HCT116 (cell line): ENCODE results near the gene TMEM178B. TPM values are rescaled to one million over a fixed set of nuclear protein-coding genes. Genes with fewer than 3 reads are reported as not detected.

ENCODE experiments used
- ATAC-seq: fragments of 200-7000 bp; cut with Tn5 transposase; 2 replicates; pipeline ENCODE4 v1.9.1; 2020; ENCODE audit warnings: mild to moderate bottlenecking, moderate library complexity
- BruUV-seq: library from RNA; stranded (reverse); fragments of 400-500 nt; replicated peaks from 2 replicates; lab custom pipeline; 2021; lab: Mats Ljungman, UMichigan
- CTCF ChIA-PET: fragments of 300-600 bp; sonication (Branson Sonifier 250); formaldehyde crosslinking; loops from one replicate; lab custom pipeline; 2021; ENCODE audit warnings: antibody characterized with exemption; lab: Charles Lee
- POLR2A ChIA-PET: fragments of 300-600, 350-600 bp; sonication (Branson Sonifier 250); formaldehyde crosslinking; loops from one replicate; lab custom pipeline; 2021; ENCODE audit warnings: antibody characterized with exemption; lab: Charles Lee
- RAD21 ChIA-PET, 2 experiments: fragments of 300-600 bp; sonication (Branson Sonifier 250); formaldehyde crosslinking; loops; one replicate each; lab custom pipeline; 2023; ENCODE audit warnings: low total read pairs in 2 of 2; ENCODE audit not compliant: uncharacterized antibody in 2 of 2, unreplicated experiment in 2 of 2, low non-redundant PET in 1 of 2; lab: Charles Lee
- DNase-seq: peaks from one replicate; pipeline ENCODE4 v3.0.0-alpha.2; 2010; ENCODE audit warnings: low read depth, low spot score
- H2AFZ ChIP-seq: fragments of 200-600 bp; shearing (Covaris generic), sonication (generic); 2 replicates; pipeline ENCODE4 v1.6.1; 2017; ENCODE audit warnings: low read depth, mixed run types, mixed read lengths, antibody characterized with exemption, low read length; ENCODE audit not compliant: poor library complexity, severe bottlenecking
- H3K27ac ChIP-seq: 2 replicates; pipeline ENCODE4 v1.5.1; 2012; ENCODE audit warnings: low read depth, low read length
- H3K27me3 ChIP-seq: fragments of 200-600 bp; sonication (generic); 2 replicates; pipeline ENCODE4 v1.6.1; 2016; ENCODE audit warnings: mixed run types, low read length, mixed read lengths; ENCODE audit not compliant: insufficient read depth
- H3K36me3 ChIP-seq, 2 experiments: fragments of 200-500 bp in 1 of 2; fragments of 200-600 bp in 1 of 2; sonication (Bioruptor generic) in 1 of 2; sonication (generic) in 1 of 2; 2 replicates each; pipeline versions ENCODE4 v1.5.1 to v1.6.1; 2014 to 2016; ENCODE audit warnings: low read length in 2 of 2, inconsistent platforms in 1 of 2, mixed read lengths in 1 of 2, mixed run types in 1 of 2; ENCODE audit not compliant: insufficient read depth in 2 of 2, control insufficient read depth in 1 of 2
- H3K4me1 ChIP-seq, 2 experiments: fragments of 200-600 bp in 1 of 2; sonication (generic) in 1 of 2; 2 replicates each; pipeline versions ENCODE4 v1.5.1 to v1.6.1; 2012 to 2017; ENCODE audit warnings: low read length in 2 of 2, inconsistent platforms in 1 of 2, mild to moderate bottlenecking in 1 of 2, mixed read lengths in 1 of 2, mixed run types in 1 of 2, moderate library complexity in 1 of 2; ENCODE audit not compliant: insufficient read depth in 2 of 2, control insufficient read depth in 1 of 2
- H3K4me2 ChIP-seq: fragments of 200-600 bp; sonication (generic); 2 replicates; pipeline ENCODE4 v1.6.1; 2017; ENCODE audit warnings: mixed run types, low read length, mixed read lengths
- H3K4me3 ChIP-seq, 2 experiments: fragments of 200-600 bp in 1 of 2; sonication (generic) in 1 of 2; replicated peaks in 1 of 2; 2 replicates each; pipeline ENCODE4 v1.5.1; 2011 to 2016; ENCODE audit warnings: low read length in 2 of 2, control low read depth in 1 of 2, low read depth in 1 of 2, mild to moderate bottlenecking in 1 of 2, mixed read lengths in 1 of 2, mixed run types in 1 of 2
- H3K79me2 ChIP-seq: fragments of 200-600 bp; sonication (generic); 2 replicates; pipeline ENCODE4 v1.6.1; 2017; ENCODE audit warnings: mild to moderate bottlenecking, mixed run types, low read length, moderate library complexity, mixed read lengths; ENCODE audit not compliant: insufficient read depth
- H3K9ac ChIP-seq: fragments of 200-600 bp; sonication (generic); 2 replicates; pipeline ENCODE4 v1.6.1; 2016; ENCODE audit warnings: low read length, mixed read lengths
- H3K9me2 ChIP-seq: fragments of 200-600 bp; sonication (generic), shearing (Covaris generic); 2 replicates; pipeline ENCODE4 v1.6.1; 2017; ENCODE audit warnings: mixed run types, mild to moderate bottlenecking, moderate library complexity; ENCODE audit not compliant: insufficient read depth
- H3K9me3 ChIP-seq, 2 experiments: fragments of 200-500 bp in 1 of 2; fragments of 200-600 bp in 1 of 2; sonication (Bioruptor generic) in 1 of 2; sonication (generic) in 1 of 2; 2 replicates each; pipeline ENCODE4 v1.6.1; 2014 to 2017; ENCODE audit warnings: low read length in 2 of 2, mixed read lengths in 2 of 2, inconsistent platforms in 1 of 2, low read depth in 1 of 2, mild to moderate bottlenecking in 1 of 2, mixed run types in 1 of 2, moderate library complexity in 1 of 2; ENCODE audit not compliant: control insufficient read depth in 1 of 2, insufficient read depth in 1 of 2
- H4K20me1 ChIP-seq: fragments of 200-600 bp; sonication (generic), shearing (Covaris generic); 2 replicates; pipeline ENCODE4 v1.6.1; 2017; ENCODE audit warnings: mixed run types, mild to moderate bottlenecking, moderate library complexity; ENCODE audit not compliant: insufficient read depth
- ATF3 ChIP-seq: IDR thresholded peaks from 2 replicates; pipeline ENCODE4 v1.6.1; 2012
- EZH2 ChIP-seq: fragments of 200-600 bp; sonication (generic); IDR thresholded peaks from 2 replicates; pipeline ENCODE4 v1.6.1; 2017; ENCODE audit warnings: antibody characterized with exemption, mixed run types
- EZH2phosphoT487 ChIP-seq: fragments of 200-600 bp; IDR thresholded peaks from 2 replicates; pipeline ENCODE4 v1.6.1; 2018; ENCODE audit warnings: antibody characterized with exemption, borderline replicate concordance
- MAX ChIP-seq: IDR thresholded peaks from 2 replicates; pipeline ENCODE4 v1.6.1; 2012
- RAD21 ChIP-seq: IDR thresholded peaks from 2 replicates; pipeline ENCODE4 v1.6.1; 2012; ENCODE audit warnings: low read depth, mild to moderate bottlenecking
- SIN3A ChIP-seq: IDR thresholded peaks from 2 replicates; pipeline ENCODE4 v1.6.1; 2012; ENCODE audit warnings: low read depth
- SP1 ChIP-seq: IDR thresholded peaks from 2 replicates; pipeline ENCODE4 v1.6.1; 2012; ENCODE audit warnings: low read depth
- SRF ChIP-seq: IDR thresholded peaks from 2 replicates; pipeline ENCODE4 v1.6.1; 2012; ENCODE audit warnings: low read depth
- TCF7L2 ChIP-seq: IDR thresholded peaks from 2 replicates; pipeline ENCODE4 v1.7.0; 2011; ENCODE audit warnings: borderline replicate concordance, inconsistent platforms; ENCODE audit not compliant: insufficient read depth, insufficient read length; ENCODE audit errors: extremely low read depth
- YY1 ChIP-seq: IDR thresholded peaks from 2 replicates; pipeline ENCODE4 v1.6.1; 2011; ENCODE audit warnings: low read length, low read depth, moderate library complexity, mild to moderate bottlenecking; ENCODE audit not compliant: insufficient replicate concordance; ENCODE audit errors: extremely low read depth
- intact Hi-C: fragments of 100-400 bp; cut with micrococcal nuclease; formaldehyde crosslinking; loops from 2 replicates; pipeline ENCODE4 v1.10.0; 2022
- total RNA-seq: library from RNA; stranded (reverse); gene quantifications from one replicate; pipeline ENCODE4 v1.2.1, GENCODE V29; 2021; ENCODE audit not compliant: unreplicated experiment
- TF ChIP-seq, protein P1 (sequence below), 3 experiments: fragments of 200-600 bp in 1 of 3; sonication (generic) in 1 of 3; IDR thresholded peaks in 2 of 3; conservative IDR thresholded peaks in 1 of 3; 2 replicates each; pipeline ENCODE4 v1.5.1; 2012 to 2017; ENCODE audit warnings: low read depth in 2 of 3, low read length in 2 of 3, antibody characterized with exemption in 1 of 3, borderline replicate concordance in 1 of 3, control low read depth in 1 of 3, mild to moderate bottlenecking in 1 of 3, mixed read lengths in 1 of 3, mixed run types in 1 of 3, moderate library complexity in 1 of 3; ENCODE audit not compliant: insufficient read depth in 1 of 3

Gene TMEM178B
- total RNA-seq, 1 experiment from 2014 or later, result 0.02 TPM

DNA sequence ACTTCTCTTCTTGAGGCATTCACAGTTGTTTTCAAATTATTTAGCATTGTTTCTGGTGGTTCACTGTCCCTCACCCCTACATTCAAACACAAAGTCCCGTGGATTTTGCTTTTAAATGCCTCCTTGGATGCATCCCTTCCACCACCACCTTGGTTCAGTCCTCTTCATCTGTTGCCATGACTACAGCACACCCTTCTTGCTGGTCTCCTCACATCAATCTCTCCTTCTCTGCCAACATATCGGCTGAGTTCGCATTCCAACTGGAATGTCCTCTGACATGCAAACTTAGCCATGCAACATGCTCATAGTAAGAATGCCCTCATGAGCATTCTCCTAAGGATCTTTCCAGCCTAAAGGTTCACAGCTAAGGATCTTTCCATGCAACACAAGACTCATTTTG, 279.1 kb downstream of the TMEM178B start:
- no peak overlapping the region for H2AFZ ChIP-seq
- CTCF ChIA-PET, result no interaction called here
- DNase-seq, result no peak
- POLR2A ChIA-PET, result no interaction called here
- no peaks in the 10 kb centered on the region for H4K20me1 ChIP-seq
- BruUV-seq, result no TSS peak
- no peak overlapping the region for H3K4me3 ChIP-seq
- TF ChIP-seq SRF (no peak), EZH2 (no peak)
- no peak overlapping the region for H3K27ac ChIP-seq
- H3K4me1 ChIP-seq, result no peaks in the 10 kb centered on the region
- no peaks in the 10 kb centered on the region for H3K9me2 ChIP-seq
- H3K27me3 ChIP-seq, result peaks cover 41% of the 10 kb centered on the region
- RAD21 ChIA-PET, result no interaction called here
- no peaks in the 10 kb centered on the region; a peak in 1 of 4 replicates for H3K36me3 ChIP-seq
- H3K9me3 ChIP-seq, result no peaks in the 10 kb centered on the region
- no peaks in the 10 kb centered on the region for H3K79me2 ChIP-seq
- H3K4me2 ChIP-seq, result no peak overlapping the region
- no peak for ATAC-seq
- no peak overlapping the region for H3K9ac ChIP-seq
- intact Hi-C loops, result no loop called here

- H3K4me2 ChIP-seq, result no peak overlapping the region
- no peaks in the 10 kb centered on the region for H3K79me2 ChIP-seq
- DNase-seq, result no peak
- H3K9me2 ChIP-seq, result no peaks in the 10 kb centered on the region
- no peak overlapping the region for H3K9ac ChIP-seq
- no TSS peak for BruUV-seq
- RAD21 ChIA-PET, result no interaction called here
- H2AFZ ChIP-seq, result no peak overlapping the region
- no peak for ATAC-seq
- TF ChIP-seq MAX (no peak), RAD21 (no peak), SIN3A (no peak), TCF7L2 (no peak), ATF3 (no peak), YY1 (no peak), SP1 (no peak), EZH2phosphoT487 (no peak)
- TF ChIP-seq, protein P1, sequence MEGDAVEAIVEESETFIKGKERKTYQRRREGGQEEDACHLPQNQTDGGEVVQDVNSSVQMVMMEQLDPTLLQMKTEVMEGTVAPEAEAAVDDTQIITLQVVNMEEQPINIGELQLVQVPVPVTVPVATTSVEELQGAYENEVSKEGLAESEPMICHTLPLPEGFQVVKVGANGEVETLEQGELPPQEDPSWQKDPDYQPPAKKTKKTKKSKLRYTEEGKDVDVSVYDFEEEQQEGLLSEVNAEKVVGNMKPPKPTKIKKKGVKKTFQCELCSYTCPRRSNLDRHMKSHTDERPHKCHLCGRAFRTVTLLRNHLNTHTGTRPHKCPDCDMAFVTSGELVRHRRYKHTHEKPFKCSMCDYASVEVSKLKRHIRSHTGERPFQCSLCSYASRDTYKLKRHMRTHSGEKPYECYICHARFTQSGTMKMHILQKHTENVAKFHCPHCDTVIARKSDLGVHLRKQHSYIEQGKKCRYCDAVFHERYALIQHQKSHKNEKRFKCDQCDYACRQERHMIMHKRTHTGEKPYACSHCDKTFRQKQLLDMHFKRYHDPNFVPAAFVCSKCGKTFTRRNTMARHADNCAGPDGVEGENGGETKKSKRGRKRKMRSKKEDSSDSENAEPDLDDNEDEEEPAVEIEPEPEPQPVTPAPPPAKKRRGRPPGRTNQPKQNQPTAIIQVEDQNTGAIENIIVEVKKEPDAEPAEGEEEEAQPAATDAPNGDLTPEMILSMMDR (IDR thresholded peaks at IDR 0.05 in 2 of 3, conservative IDR thresholded peaks at IDR 0.05 in 1 of 3; ENCODE audit: borderline replicate concordance in 1 of 3, insufficient read depth in 1 of 3, low read depth in 2 of 3, low read length in 2 of 3), result no peak
- H3K4me1 ChIP-seq, result no peaks in the 10 kb centered on the region
- H3K36me3 ChIP-seq, result no peaks in the 10 kb centered on the region
- no peaks in the 10 kb centered on the region for H3K9me3 ChIP-seq
- H4K20me1 ChIP-seq, result no peaks in the 10 kb centered on the region
- H3K27ac ChIP-seq, result no peak overlapping the region
- POLR2A ChIA-PET, result no interaction called here
- H3K4me3 ChIP-seq, result no peak overlapping the region
- peaks cover 30% of the 10 kb centered on the region for H3K27me3 ChIP-seq
- intact Hi-C loops, result no loop called here
- CTCF ChIA-PET, result no interaction called here
These were observed 280.4 kb downstream of the TMEM178B start for GRCh38 chr7:141354251-141354650.
